Kidney (tissue), 14 donors: ENCODE results near the gene SEC24B. TPM values are rescaled to one million over a fixed set of nuclear protein-coding genes. Genes with fewer than 3 reads are reported as not detected.

Experiments
- DNase-seq, 5 donors: peaks; one replicate each; pipeline ENCODE4 v3.0.0-alpha.2; 2013 to 2020
- FAIRE-seq: peaks from 2 replicates; lab custom pipeline; 2012; peaks lifted over from hg19 to GRCh38; lab: Jason Lieb, UNC
- H3K27ac ChIP-seq, 2 donors: one replicate each; pipeline ENCODE4 v1.7.0; 2013; ENCODE audit warnings: low read depth in 2 of 2, low read length in 2 of 2, inconsistent platforms in 1 of 2
- H3K27me3 ChIP-seq: one replicate; pipeline ENCODE4 v1.7.1; 2013; ENCODE audit warnings: low read length, inconsistent platforms; ENCODE audit not compliant: control insufficient read depth, insufficient read depth
- H3K36me3 ChIP-seq, 3 donors: one replicate each; pipeline versions ENCODE4 v1.7.0 to v1.7.1; 2013; ENCODE audit warnings: low read length in 3 of 3, control low read depth in 1 of 3, inconsistent platforms in 1 of 3; ENCODE audit not compliant: insufficient read depth in 3 of 3, control insufficient read depth in 2 of 3
- H3K4me1 ChIP-seq, 3 donors: one replicate each; pipeline versions ENCODE4 v1.7.0 to v1.7.1; 2013; ENCODE audit warnings: low read length in 3 of 3, inconsistent platforms in 1 of 3, low read depth in 1 of 3; ENCODE audit not compliant: control insufficient read depth in 2 of 3, insufficient read depth in 2 of 3
- H3K4me3 ChIP-seq, 3 donors: one replicate each; pipeline versions ENCODE4 v1.7.0 to v1.8.1; 2013; ENCODE audit warnings: low read length in 3 of 3, control low read depth in 1 of 3, inconsistent platforms in 1 of 3
- H3K9ac ChIP-seq, 3 donors: one replicate each; pipeline versions ENCODE4 v1.7.0 to v1.7.1; 2013; ENCODE audit warnings: low read length in 3 of 3, control low read depth in 1 of 3, inconsistent platforms in 1 of 3
- H3K9me3 ChIP-seq, 3 donors: one replicate each; pipeline versions ENCODE4 v1.7.0 to v1.7.1; 2013; ENCODE audit warnings: low read length in 3 of 3, control low read depth in 1 of 3, inconsistent platforms in 1 of 3; ENCODE audit not compliant: control insufficient read depth in 2 of 3, insufficient read depth in 1 of 3
- CTCF ChIP-seq: IDR thresholded peaks from 3 replicates; pipeline ENCODE4 v1.5.1; 2012; ENCODE audit warnings: mild to moderate bottlenecking, moderate library complexity, borderline replicate concordance; ENCODE audit not compliant: insufficient read depth; ENCODE audit errors: extremely low read depth
- intact Hi-C: fragments of 100-400 bp; cut with DNase I; formaldehyde crosslinking; loops from one replicate; pipeline ENCODE4 v1.11.1; 2022
- polyA plus RNA-seq: library from polyadenylated mRNA; stranded (reverse); fragments of 350-450 nt; fragmentation: Illumina TruSeq; extraction: RNeasy Lipid Tissue Mini Kit (QIAGEN cat#74804); gene quantifications from one replicate; pipeline ENCODE4 v1.2.3, GENCODE V29; 2014; ENCODE audit warnings: low read depth, low replicate concordance; ENCODE audit not compliant: insufficient read depth
- total RNA-seq: library from RNA; stranded (reverse); fragmentation: NEBNext Ultra II Directional; extraction: Animal tissue kit (Norgen Biotek cat#: 25700); gene quantifications from one replicate; pipeline ENCODE4 v1.2.1, GENCODE V29; 2021
- donor health status: control.
- donor health status: control.
- donor health status: control.
- donor health status: control.
- donor health status: control.
- donor health status: DM: yes; HTN: yes; CAD: no.
- donor health status: Normal renal cell carcinoma (clear cell type).

SEC24B gene
- total and polyA plus RNA-seq, 2 donors from 2014 or later = 8.1 to 32.4 TPM

- TF ChIP-seq CTCF = no peak
- Histone ChIP-seq H3K27ac (no peak overlapping the region), H3K4me1 (peaks cover 8 to 16% (median 12%) of the 10 kb centered on the region in 3 donors), H3K27me3 (no peaks in the 10 kb centered on the region), H3K9me3 (no peaks in the 10 kb centered on the region), H3K4me3 (peak overlapping the region; percentile 58 to 74 (median 73)), H3K36me3 (no peaks in the 10 kb centered on the region), H3K9ac (peak overlapping the region; percentile 22 to 84 (median 83))
- intact Hi-C loops = no loop called here
- DNase-seq (peak in 1 of 5 donors; percentile 29), FAIRE-seq (no peak)
Observed at GRCh38 chr4:109432203-109432602, 1.4 kb upstream of the SEC24B start.

GRCh38 chr4:109432696-109433095, 919 bp upstream of the SEC24B start:
- H3K4me3 ChIP-seq = peak overlapping the region; percentile 58 to 74 (median 73)

DNA sequence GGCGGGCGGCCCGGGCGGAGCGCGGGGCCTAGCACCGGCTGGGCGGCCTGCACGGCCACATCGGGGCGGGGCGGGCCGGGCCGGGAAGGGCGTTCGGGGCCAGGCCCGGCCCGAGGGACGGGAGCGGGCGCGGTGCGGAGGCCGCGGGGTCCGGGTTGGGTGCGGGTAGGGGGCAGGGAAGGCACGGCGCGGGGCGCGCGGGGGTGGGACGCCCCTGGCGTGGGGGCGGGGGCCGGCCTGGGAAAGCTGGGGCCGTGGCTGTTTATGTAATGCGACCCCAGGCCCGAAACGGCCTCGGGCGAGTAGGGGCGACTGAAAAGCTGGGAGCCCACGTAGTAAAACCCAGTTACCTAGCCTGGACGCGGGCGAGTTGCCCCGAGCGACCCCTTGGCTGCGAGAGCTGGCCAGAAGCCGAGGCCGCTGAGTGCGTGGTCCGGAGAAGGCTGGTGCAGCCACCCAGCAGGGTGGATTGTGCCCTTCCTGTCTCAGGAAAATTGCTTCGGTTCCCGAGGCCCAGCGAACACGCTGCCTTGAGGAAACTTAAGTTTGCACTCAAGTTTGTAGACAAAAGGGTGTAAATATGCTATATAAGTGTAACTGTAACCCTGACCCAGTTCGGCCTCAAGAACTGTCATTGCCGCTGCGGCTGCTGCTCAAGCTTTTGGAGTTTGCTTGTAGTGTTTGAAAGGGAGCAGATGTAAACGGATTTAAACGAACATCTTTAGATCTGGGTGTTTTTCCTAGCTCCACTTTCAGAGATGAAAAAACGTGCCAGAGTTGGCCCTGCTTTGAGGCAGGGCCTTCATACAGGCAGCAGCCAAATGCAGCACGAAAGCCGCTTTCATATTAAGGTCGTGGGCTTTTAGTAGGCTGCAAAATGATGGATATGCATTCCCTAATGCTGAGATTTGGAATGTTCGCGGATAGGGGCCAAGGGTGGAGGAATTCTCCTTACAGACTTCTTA, 674 bp downstream of the SEC24B start:
- Histone ChIP-seq H3K36me3 (no peaks in the 10 kb centered on the region), H3K27ac (peak overlapping the region; percentile 74 to 91), H3K9ac (peak overlapping the region; percentile 29 to 82 (median 53)), H3K4me1 (peaks cover 8 to 16% (median 12%) of the 10 kb centered on the region in 3 donors), H3K9me3 (no peaks in the 10 kb centered on the region), H3K27me3 (no peaks in the 10 kb centered on the region), H3K4me3 (peak overlapping the region; percentile 83 to 92 (median 85))
- no peak for FAIRE-seq
- TF ChIP-seq CTCF = no peak
- DNase-seq = peak; percentile 43 to 85 (median 69)
- intact Hi-C loops = no loop called here

More at GRCh38 chr4:109432696-109433095, 919 bp upstream of the SEC24B start:
- peak overlapping the region; percentile 20 to 85 for H3K27ac ChIP-seq
- no peaks in the 10 kb centered on the region for H3K36me3 ChIP-seq
- peak overlapping the region; percentile 61 to 84 (median 83) for H3K9ac ChIP-seq
- no peaks in the 10 kb centered on the region for H3K9me3 ChIP-seq
- intact Hi-C loops = no loop called here
- no peaks in the 10 kb centered on the region for H3K27me3 ChIP-seq
- TF ChIP-seq CTCF = no peak
- peaks cover 8 to 16% (median 12%) of the 10 kb centered on the region in 3 donors for H3K4me1 ChIP-seq
- FAIRE-seq (no peak), DNase-seq (peak in 2 of 5 donors; percentile 60 to 63)
